NCI-H510A (cell line): ENCODE measurements around the gene TBC1D4.

ENCODE experiments used
- DNase-seq: peaks from one replicate; lab custom pipeline; 2025; lab: John Stamatoyannopoulos, UW

TBC1D4 gene

GRCh38 chr13:75416327-75417011, 65.5 kb downstream of the TBC1D4 start:
- DNase-seq, result no peak

GRCh38 chr13:75415694-75416093, 66.3 kb downstream of the TBC1D4 start:
- no peak for DNase-seq

- DNase-seq, result no peak
Observed at GRCh38 chr13:75415171-75415570, 66.8 kb downstream of the TBC1D4 start.

- no peak for DNase-seq
Observed at GRCh38 chr13:75414036-75414827, 67.7 kb downstream of the TBC1D4 start.

GRCh38 chr13:75411924-75412537, 69.9 kb downstream of the TBC1D4 start:
- DNase-seq, result no peak

- no peak for DNase-seq
Observed at GRCh38 chr13:75410207-75410606, 71.8 kb downstream of the TBC1D4 start.

- DNase-seq, result no peak
Observed at GRCh38 chr13:75407998-75408397, 74.0 kb downstream of the TBC1D4 start.

- DNase-seq, result no peak
Observed at GRCh38 chr13:75407473-75407872, 74.5 kb downstream of the TBC1D4 start.

GRCh38 chr13:75405976-75406703, 75.8 kb downstream of the TBC1D4 start:
- no peak for DNase-seq

- no peak for DNase-seq
Observed at GRCh38 chr13:75404726-75405125, 77.2 kb downstream of the TBC1D4 start.

- no peak for DNase-seq
Observed at GRCh38 chr13:75402787-75403186, 79.2 kb downstream of the TBC1D4 start.

GRCh38 chr13:75400775-75401174, 81.2 kb downstream of the TBC1D4 start:
- no peak for DNase-seq

- no peak for DNase-seq
Observed at GRCh38 chr13:75399879-75400217, 82.1 kb downstream of the TBC1D4 start.

GRCh38 chr13:75399168-75399878, 82.6 kb downstream of the TBC1D4 start:
- no peak for DNase-seq

GRCh38 chr13:75398072-75398471, 83.9 kb downstream of the TBC1D4 start:
- no peak for DNase-seq

GRCh38 chr13:75395901-75396300, 86.1 kb downstream of the TBC1D4 start:
- no peak for DNase-seq

GRCh38 chr13:75395066-75395465, 86.9 kb downstream of the TBC1D4 start:
- no peak for DNase-seq

GRCh38 chr13:75393839-75394520, 88.0 kb downstream of the TBC1D4 start:
- DNase-seq, result no peak

GRCh38 chr13:75391432-75392100, 90.4 kb downstream of the TBC1D4 start:
- DNase-seq, result no peak

- no peak for DNase-seq
Observed at GRCh38 chr13:75390229-75390628, 91.7 kb downstream of the TBC1D4 start.

- no peak for DNase-seq
Observed at GRCh38 chr13:75385708-75386083, 96.3 kb downstream of the TBC1D4 start.
